UCSD-AML1 (cell line): ENCODE results near the gene NTRK1.

Experiments
- DNase-seq: peaks from one replicate; lab custom pipeline; 2025; ENCODE audit not compliant: unreplicated experiment; lab: John Stamatoyannopoulos, UW

NTRK1 gene

GRCh38 chr1:156895927-156896326, 35.3 kb downstream of the NTRK1 start:
- no peak for DNase-seq

GRCh38 chr1:156896490-156897033, 35.9 kb downstream of the NTRK1 start:
- DNase-seq: no peak

- no peak for DNase-seq
Observed at GRCh38 chr1:156897078-156897825, 36.6 kb downstream of the NTRK1 start.

GRCh38 chr1:156898161-156898566, 37.5 kb downstream of the NTRK1 start:
- DNase-seq: peak; percentile 85

- no peak for DNase-seq
Observed at GRCh38 chr1:156898971-156899664, 38.5 kb downstream of the NTRK1 start.

- no peak for DNase-seq
Observed at GRCh38 chr1:156899956-156900718, 39.5 kb downstream of the NTRK1 start.

GRCh38 chr1:156900896-156901589, 40.4 kb downstream of the NTRK1 start:
- DNase-seq: no peak

GRCh38 chr1:156901590-156901900, 40.9 kb downstream of the NTRK1 start:
- no peak for DNase-seq

- no peak for DNase-seq
Observed at GRCh38 chr1:156901966-156902915, 41.6 kb downstream of the NTRK1 start.

- no peak for DNase-seq
Observed at GRCh38 chr1:156903328-156904091, 42.8 kb downstream of the NTRK1 start.

- no peak for DNase-seq
Observed at GRCh38 chr1:156904187-156904959, 43.7 kb downstream of the NTRK1 start.

GRCh38 chr1:156905176-156905575, 44.5 kb downstream of the NTRK1 start:
- no peak for DNase-seq

- peak; percentile 30 for DNase-seq
Observed at GRCh38 chr1:156905651-156906050, 45.0 kb downstream of the NTRK1 start.

GRCh38 chr1:156906206-156906906, 45.7 kb downstream of the NTRK1 start:
- DNase-seq: no peak

- DNase-seq: no peak
Observed at GRCh38 chr1:156908541-156908940, 47.9 kb downstream of the NTRK1 start.

- DNase-seq: no peak
Observed at GRCh38 chr1:156908955-156909354, 48.3 kb downstream of the NTRK1 start.

- no peak for DNase-seq
Observed at GRCh38 chr1:156909671-156910070, 49.0 kb downstream of the NTRK1 start.

GRCh38 chr1:156910309-156910782, 49.7 kb downstream of the NTRK1 start:
- DNase-seq: peak; percentile 37
